ENCODE measurements around the gene ATP10A. TPM values are rescaled to one million over a fixed set of nuclear protein-coding genes. Genes with fewer than 3 reads are reported as not detected.

The ATP10A gene
- total RNA-seq, 3 donors from 2014 or later = 2.4 to 4.5 (median 2.7) TPM

DNA sequence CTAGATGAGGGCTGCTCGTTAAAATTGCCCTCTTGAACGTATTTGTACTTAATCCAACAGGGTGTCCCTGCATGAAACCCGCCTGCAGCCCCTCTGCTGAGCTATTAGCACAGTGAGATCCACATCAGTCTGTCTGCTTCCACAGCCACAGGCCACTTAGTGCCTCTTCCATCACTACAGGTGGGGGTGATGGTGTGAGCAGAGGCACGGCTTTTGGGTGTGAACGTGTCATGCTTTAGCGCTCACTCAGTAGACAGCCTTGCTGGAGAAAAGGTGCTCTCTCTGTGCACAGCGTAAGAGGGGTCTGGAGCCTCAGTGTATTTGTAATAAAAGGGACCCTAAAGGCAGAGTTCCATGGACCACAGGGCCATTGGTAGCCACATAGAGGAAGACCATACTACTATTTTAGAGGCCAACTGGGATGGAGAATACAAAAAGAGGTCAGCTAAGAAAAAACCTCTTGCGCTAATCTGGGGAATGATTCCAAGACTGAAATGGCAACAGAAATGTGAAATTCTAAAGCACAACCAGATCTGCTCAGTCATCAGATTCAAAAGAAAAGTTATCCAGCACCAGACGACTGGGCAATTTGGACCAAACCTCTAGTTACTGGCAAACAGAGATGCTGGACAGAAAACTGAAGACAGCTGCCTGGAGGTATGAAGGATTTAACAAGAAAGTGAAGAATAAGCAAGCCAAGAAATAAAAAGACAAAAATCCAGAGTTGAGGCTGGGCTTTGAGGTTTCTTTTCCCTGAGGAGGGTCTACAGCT lies 120.2 kb downstream of the ATP10A start:
- peaks cover 10% of the 10 kb centered on the region for H3K9me3 ChIP-seq
- ATAC-seq (no peak), DNase-seq (no peak)
- H3K36me3 ChIP-seq (ENCODE audit: low read depth) = no peaks in the 10 kb centered on the region
- H3K4me1 ChIP-seq (ENCODE audit: low read depth) = no peaks in the 10 kb centered on the region
- no peak overlapping the region for H3K4me3 ChIP-seq
- TF ChIP-seq, protein P1, sequence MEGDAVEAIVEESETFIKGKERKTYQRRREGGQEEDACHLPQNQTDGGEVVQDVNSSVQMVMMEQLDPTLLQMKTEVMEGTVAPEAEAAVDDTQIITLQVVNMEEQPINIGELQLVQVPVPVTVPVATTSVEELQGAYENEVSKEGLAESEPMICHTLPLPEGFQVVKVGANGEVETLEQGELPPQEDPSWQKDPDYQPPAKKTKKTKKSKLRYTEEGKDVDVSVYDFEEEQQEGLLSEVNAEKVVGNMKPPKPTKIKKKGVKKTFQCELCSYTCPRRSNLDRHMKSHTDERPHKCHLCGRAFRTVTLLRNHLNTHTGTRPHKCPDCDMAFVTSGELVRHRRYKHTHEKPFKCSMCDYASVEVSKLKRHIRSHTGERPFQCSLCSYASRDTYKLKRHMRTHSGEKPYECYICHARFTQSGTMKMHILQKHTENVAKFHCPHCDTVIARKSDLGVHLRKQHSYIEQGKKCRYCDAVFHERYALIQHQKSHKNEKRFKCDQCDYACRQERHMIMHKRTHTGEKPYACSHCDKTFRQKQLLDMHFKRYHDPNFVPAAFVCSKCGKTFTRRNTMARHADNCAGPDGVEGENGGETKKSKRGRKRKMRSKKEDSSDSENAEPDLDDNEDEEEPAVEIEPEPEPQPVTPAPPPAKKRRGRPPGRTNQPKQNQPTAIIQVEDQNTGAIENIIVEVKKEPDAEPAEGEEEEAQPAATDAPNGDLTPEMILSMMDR (IDR thresholded peaks at IDR 0.05) = no peak
- intact Hi-C loops (cut with DNase I, micrococcal nuclease) = no loop called here

- Histone ChIP-seq H3K4me1 (ENCODE audit: low read depth) (no peaks in the 10 kb centered on the region), H3K36me3 (ENCODE audit: low read depth) (no peaks in the 10 kb centered on the region), H3K4me3 (no peak overlapping the region), H3K9me3 (peaks cover 8% of the 10 kb centered on the region)
- no peak for ATAC-seq
- no peak for DNase-seq
- intact Hi-C loops (cut with DNase I, micrococcal nuclease) = no loop called here
- TF ChIP-seq, protein P1 (IDR thresholded peaks at IDR 0.05) = no peak
These were observed 120.9 kb downstream of the ATP10A start for GRCh38 chr15:25742041-25742730.

- DNase-seq (no peak), ATAC-seq (no peak)
- Histone ChIP-seq H3K36me3 (ENCODE audit: low read depth) (no peaks in the 10 kb centered on the region), H3K9me3 (peaks cover 8% of the 10 kb centered on the region), H3K4me1 (ENCODE audit: low read depth) (no peaks in the 10 kb centered on the region), H3K4me3 (no peak overlapping the region)
- intact Hi-C loops (cut with DNase I, micrococcal nuclease) = no loop called here
- TF ChIP-seq, protein P1 (IDR thresholded peaks at IDR 0.05) = no peak
These were observed 121.9 kb downstream of the ATP10A start for GRCh38 chr15:25741256-25741580.

- ATAC-seq (no peak), DNase-seq (no peak)
- H3K4me3 ChIP-seq = no peak overlapping the region
- no peaks in the 10 kb centered on the region for H3K4me1 ChIP-seq (ENCODE audit: low read depth)
- intact Hi-C loops (cut with DNase I, micrococcal nuclease) = no loop called here
- no peaks in the 10 kb centered on the region for H3K36me3 ChIP-seq (ENCODE audit: low read depth)
- TF ChIP-seq, protein P1 (IDR thresholded peaks at IDR 0.05) = no peak
- H3K9me3 ChIP-seq = peaks cover 8% of the 10 kb centered on the region
These were observed 122.5 kb downstream of the ATP10A start for GRCh38 chr15:25740383-25741255.

DNA sequence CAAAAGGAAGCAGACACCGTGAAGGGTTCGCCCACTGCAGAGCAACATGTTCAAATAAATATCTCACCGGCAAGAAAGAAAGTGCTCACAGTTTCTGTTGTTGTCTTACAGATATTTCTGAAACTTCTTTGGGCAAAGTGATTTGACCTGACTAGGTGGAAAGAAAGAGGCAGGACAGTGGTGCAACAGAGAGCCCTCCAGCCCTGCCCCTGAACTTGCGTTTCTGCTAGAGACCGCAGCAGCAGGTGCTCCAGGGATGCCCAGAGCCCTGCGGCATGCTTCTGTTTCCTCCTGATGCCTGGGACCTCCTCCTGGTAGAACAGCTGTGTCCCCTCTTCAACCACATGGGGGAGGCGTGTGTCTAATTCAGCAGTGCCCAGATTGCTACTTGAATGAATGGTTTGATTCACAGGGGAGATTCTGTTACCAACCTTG lies 123.4 kb downstream of the ATP10A start:
- DNase-seq (peak in 1 of 3 donors; percentile 26), ATAC-seq (peak; percentile 27)
- no peaks in the 10 kb centered on the region for H3K4me1 ChIP-seq (ENCODE audit: low read depth)
- no peak overlapping the region for H3K4me3 ChIP-seq
- TF ChIP-seq, protein P1 (IDR thresholded peaks at IDR 0.05) = no peak
- H3K9me3 ChIP-seq = peaks cover 8% of the 10 kb centered on the region
- intact Hi-C loops (cut with DNase I, micrococcal nuclease) = no loop called here
- H3K36me3 ChIP-seq (ENCODE audit: low read depth) = no peaks in the 10 kb centered on the region
